HepG2 (cell line): ENCODE data around the gene IQGAP3. TPM values are rescaled to one million over a fixed set of nuclear protein-coding genes. Genes with fewer than 3 reads are reported as not detected.
A peak's percentile ranks its signal among the peaks of the same experiment; 100 is the strongest.

Source experiments
- DNMT3B ChIP-seq: conservative IDR thresholded peaks from 2 replicates; pipeline ENCODE4 v1.6.1; 2016; ENCODE audit warnings: missing biosample characterization, control low read depth
- KLF16 ChIP-seq, 2 experiments: sonication (generic) in 1 of 2; formaldehyde crosslinking in 1 of 2; IDR thresholded peaks; 2 replicates each; pipeline versions ENCODE4 v1.6.1 to v1.8.0; 2016 to 2023; ENCODE audit warnings: missing genetic modification reagents in 2 of 2, missing compliant biosample characterization in 1 of 2
- MAZ ChIP-seq, 2 experiments: sonication (generic) in 1 of 2; formaldehyde crosslinking in 1 of 2; IDR thresholded peaks; 2 replicates each; pipeline versions ENCODE4 v1.5.0 to v1.6.1; 2012 to 2020; ENCODE audit warnings: low read depth in 2 of 2, mild to moderate bottlenecking in 2 of 2, borderline replicate concordance in 1 of 2, improper control_type of control experiment in 1 of 2, low read length in 1 of 2, missing genetic modification reagents in 1 of 2, moderate library complexity in 1 of 2
- MED1 ChIP-seq: sonication (generic); formaldehyde crosslinking; IDR thresholded peaks from 2 replicates; pipeline ENCODE4 v1.4.0; 2020; ENCODE audit warnings: missing genetic modification reagents
- NR2F6 ChIP-seq, 2 experiments: IDR thresholded peaks; 2 replicates each; pipeline ENCODE4 v1.6.1; 2016; ENCODE audit warnings: antibody characterized with exemption in 1 of 2, mild to moderate bottlenecking in 1 of 2
- SALL1 ChIP-seq: sonication (generic); formaldehyde crosslinking; IDR thresholded peaks from 2 replicates; pipeline ENCODE4 v1.8.0; 2022; ENCODE audit warnings: mild to moderate bottlenecking, missing genetic modification reagents
- ZBTB20 ChIP-seq: sonication (generic); formaldehyde crosslinking; IDR thresholded peaks from 2 replicates; pipeline ENCODE4 v1.8.1; 2023; ENCODE audit warnings: missing genetic modification reagents, low read depth, mild to moderate bottlenecking, borderline replicate concordance
- ZNF30 ChIP-seq: sonication (generic); formaldehyde crosslinking; IDR thresholded peaks from 2 replicates; pipeline ENCODE4 v1.5.0; 2020; ENCODE audit warnings: mild to moderate bottlenecking, missing genetic modification reagents
- ZNF484 ChIP-seq: sonication (generic); formaldehyde crosslinking; IDR thresholded peaks from 2 replicates; pipeline ENCODE4 v1.5.1; 2020; ENCODE audit warnings: mild to moderate bottlenecking, low read depth, missing genetic modification reagents, borderline replicate concordance
- ZNF891 ChIP-seq: sonication (generic); formaldehyde crosslinking; IDR thresholded peaks from 2 replicates; pipeline ENCODE4 v1.5.0; 2020; ENCODE audit warnings: mild to moderate bottlenecking, missing genetic modification reagents
- polyA plus RNA-seq, 8 experiments: library from polyadenylated mRNA; depleted of rRNA in 3 of 8; stranded (reverse) in 7 of 8; unstranded in 1 of 8; fragments of >200 nt; fragmentation: Illumina TruSeq in 4 of 8; extraction: Trizol in 4 of 8; gene quantifications; 2 replicates each; pipeline versions ENCODE4 v1.2.1 to v1.2.3, GENCODE V29; 2011 to 2016; ENCODE audit warnings: low read depth in 4 of 8, missing spikeins in 1 of 8, mixed read lengths in 1 of 8; ENCODE audit not compliant: insufficient read depth in 1 of 8
- total RNA-seq, 5 experiments: library from RNA; depleted of rRNA; stranded (reverse); fragments of >200 nt; fragmentation: Illumina TruSeq; extraction: Trizol; gene quantifications; 2 replicates each; pipeline ENCODE4 v1.2.3, GENCODE V29; 2016; ENCODE audit warnings: low read depth in 1 of 5
- TF ChIP-seq, protein P1 (sequence below): sonication (generic); formaldehyde crosslinking; IDR thresholded peaks from 2 replicates; pipeline ENCODE4 v1.4.0; 2020; ENCODE audit warnings: missing genetic modification reagents
- TF ChIP-seq, protein P2 (sequence below): sonication (generic); formaldehyde crosslinking; IDR thresholded peaks from 2 replicates; pipeline ENCODE4 v1.4.0; 2020; ENCODE audit warnings: mild to moderate bottlenecking, missing genetic modification reagents, borderline replicate concordance
- TF ChIP-seq, protein P3 (sequence below): IDR thresholded peaks from 2 replicates; pipeline ENCODE4 v1.6.1; 2016; ENCODE audit warnings: low read depth, missing genetic modification reagents, missing compliant biosample characterization

The IQGAP3 gene
- total and polyA plus RNA-seq, 2 of the 13 experiments (the other 11 are each of a cell fraction or from before 2014, with no cell fraction given): 13.5 to 14.1 TPM

DNA sequence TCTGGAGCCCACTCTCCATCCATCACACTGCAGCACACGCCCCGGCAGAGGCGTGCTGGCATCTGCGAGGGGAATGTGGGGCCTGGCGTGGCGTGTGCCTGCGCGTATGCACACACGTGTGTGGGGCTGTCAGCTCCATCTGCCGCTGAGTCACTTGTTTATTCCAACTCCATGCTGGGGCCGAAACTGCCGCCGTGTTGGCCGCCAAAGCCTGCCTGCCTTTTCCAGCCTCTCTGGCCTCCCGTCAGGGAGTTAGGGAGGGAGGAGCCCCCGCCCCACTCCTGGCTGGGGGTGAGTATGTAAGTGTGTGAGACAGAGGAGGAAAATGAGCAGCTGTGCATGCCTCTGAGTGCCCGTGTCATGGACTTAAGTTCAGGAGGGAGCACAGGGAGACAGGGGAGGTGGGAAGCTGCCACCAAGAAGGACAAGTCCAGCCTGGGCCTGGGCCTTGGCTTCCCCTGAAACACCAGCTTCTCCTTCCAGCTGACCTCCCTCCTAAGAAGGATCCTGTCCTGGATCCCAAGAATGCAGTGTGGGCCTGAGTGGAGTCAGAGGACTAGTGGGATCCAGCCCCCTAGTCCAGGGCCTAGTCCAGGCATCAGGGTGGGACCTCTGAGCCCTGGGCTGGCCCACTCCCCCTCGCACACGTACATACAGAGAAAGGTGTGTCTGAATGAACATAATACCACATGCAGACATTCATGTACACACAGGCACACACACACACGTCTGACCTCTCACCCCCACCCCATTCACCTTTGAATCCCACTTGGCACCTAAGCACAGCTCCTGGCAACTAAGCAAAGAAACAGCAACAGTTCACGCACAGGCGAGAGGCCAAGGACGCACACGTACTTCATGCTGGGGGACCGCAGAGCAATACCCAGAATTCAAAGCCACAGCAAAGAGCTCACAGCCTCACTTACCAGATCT lies 96.5 kb downstream of the IQGAP3 start (continued):
- TF ChIP-seq MED1 (CRISPR knock-in tag): no peak
- no peak for TF ChIP-seq ZNF891 (CRISPR knock-in tag)
- no peak for TF ChIP-seq DNMT3B (CRISPR knock-in tag)
- TF ChIP-seq ZNF484 (CRISPR knock-in tag): no peak
- no peak for TF ChIP-seq KLF16 (CRISPR knock-in tag; IDR thresholded peaks at IDR 0.05)
- TF ChIP-seq, protein P1, sequence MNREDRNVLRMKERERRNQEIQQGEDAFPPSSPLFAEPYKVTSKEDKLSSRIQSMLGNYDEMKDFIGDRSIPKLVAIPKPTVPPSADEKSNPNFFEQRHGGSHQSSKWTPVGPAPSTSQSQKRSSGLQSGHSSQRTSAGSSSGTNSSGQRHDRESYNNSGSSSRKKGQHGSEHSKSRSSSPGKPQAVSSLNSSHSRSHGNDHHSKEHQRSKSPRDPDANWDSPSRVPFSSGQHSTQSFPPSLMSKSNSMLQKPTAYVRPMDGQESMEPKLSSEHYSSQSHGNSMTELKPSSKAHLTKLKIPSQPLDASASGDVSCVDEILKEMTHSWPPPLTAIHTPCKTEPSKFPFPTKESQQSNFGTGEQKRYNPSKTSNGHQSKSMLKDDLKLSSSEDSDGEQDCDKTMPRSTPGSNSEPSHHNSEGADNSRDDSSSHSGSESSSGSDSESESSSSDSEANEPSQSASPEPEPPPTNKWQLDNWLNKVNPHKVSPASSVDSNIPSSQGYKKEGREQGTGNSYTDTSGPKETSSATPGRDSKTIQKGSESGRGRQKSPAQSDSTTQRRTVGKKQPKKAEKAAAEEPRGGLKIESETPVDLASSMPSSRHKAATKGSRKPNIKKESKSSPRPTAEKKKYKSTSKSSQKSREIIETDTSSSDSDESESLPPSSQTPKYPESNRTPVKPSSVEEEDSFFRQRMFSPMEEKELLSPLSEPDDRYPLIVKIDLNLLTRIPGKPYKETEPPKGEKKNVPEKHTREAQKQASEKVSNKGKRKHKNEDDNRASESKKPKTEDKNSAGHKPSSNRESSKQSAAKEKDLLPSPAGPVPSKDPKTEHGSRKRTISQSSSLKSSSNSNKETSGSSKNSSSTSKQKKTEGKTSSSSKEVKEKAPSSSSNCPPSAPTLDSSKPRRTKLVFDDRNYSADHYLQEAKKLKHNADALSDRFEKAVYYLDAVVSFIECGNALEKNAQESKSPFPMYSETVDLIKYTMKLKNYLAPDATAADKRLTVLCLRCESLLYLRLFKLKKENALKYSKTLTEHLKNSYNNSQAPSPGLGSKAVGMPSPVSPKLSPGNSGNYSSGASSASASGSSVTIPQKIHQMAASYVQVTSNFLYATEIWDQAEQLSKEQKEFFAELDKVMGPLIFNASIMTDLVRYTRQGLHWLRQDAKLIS (CRISPR knock-in tag): no peak
- no peak for TF ChIP-seq MAZ (IDR thresholded peaks at IDR 0.05; ENCODE audit: borderline replicate concordance, low read depth, low read length)
- TF ChIP-seq MAZ (CRISPR knock-in tag; IDR thresholded peaks at IDR 0.05; ENCODE audit: low read depth): no peak
- TF ChIP-seq ZNF30 (CRISPR knock-in tag): no peak
- TF ChIP-seq SALL1 (CRISPR knock-in tag): peak; percentile 48; the same call in 1 of the 2 replicates
- TF ChIP-seq, protein P2, sequence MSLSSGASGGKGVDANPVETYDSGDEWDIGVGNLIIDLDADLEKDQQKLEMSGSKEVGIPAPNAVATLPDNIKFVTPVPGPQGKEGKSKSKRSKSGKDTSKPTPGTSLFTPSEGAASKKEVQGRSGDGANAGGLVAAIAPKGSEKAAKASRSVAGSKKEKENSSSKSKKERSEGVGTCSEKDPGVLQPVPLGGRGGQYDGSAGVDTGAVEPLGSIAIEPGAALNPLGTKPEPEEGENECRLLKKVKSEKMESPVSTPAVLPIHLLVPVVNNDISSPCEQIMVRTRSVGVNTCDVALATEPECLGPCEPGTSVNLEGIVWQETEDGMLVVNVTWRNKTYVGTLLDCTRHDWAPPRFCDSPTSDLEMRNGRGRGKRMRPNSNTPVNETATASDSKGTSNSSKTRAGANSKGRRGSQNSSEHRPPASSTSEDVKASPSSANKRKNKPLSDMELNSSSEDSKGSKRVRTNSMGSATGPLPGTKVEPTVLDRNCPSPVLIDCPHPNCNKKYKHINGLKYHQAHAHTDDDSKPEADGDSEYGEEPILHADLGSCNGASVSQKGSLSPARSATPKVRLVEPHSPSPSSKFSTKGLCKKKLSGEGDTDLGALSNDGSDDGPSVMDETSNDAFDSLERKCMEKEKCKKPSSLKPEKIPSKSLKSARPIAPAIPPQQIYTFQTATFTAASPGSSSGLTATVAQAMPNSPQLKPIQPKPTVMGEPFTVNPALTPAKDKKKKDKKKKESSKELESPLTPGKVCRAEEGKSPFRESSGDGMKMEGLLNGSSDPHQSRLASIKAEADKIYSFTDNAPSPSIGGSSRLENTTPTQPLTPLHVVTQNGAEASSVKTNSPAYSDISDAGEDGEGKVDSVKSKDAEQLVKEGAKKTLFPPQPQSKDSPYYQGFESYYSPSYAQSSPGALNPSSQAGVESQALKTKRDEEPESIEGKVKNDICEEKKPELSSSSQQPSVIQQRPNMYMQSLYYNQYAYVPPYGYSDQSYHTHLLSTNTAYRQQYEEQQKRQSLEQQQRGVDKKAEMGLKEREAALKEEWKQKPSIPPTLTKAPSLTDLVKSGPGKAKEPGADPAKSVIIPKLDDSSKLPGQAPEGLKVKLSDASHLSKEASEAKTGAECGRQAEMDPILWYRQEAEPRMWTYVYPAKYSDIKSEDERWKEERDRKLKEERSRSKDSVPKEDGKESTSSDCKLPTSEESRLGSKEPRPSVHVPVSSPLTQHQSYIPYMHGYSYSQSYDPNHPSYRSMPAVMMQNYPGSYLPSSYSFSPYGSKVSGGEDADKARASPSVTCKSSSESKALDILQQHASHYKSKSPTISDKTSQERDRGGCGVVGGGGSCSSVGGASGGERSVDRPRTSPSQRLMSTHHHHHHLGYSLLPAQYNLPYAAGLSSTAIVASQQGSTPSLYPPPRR (CRISPR knock-in tag): peak; percentile 33; the same call in 1 of the 2 replicates
- peak; percentile 65; the same call in 1 of the 2 replicates for TF ChIP-seq NR2F6 (IDR thresholded peaks at IDR 0.05)
- peak; percentile 76 for TF ChIP-seq NR2F6 (CRISPR knock-in tag; IDR thresholded peaks at IDR 0.05)
- TF ChIP-seq, protein P3, sequence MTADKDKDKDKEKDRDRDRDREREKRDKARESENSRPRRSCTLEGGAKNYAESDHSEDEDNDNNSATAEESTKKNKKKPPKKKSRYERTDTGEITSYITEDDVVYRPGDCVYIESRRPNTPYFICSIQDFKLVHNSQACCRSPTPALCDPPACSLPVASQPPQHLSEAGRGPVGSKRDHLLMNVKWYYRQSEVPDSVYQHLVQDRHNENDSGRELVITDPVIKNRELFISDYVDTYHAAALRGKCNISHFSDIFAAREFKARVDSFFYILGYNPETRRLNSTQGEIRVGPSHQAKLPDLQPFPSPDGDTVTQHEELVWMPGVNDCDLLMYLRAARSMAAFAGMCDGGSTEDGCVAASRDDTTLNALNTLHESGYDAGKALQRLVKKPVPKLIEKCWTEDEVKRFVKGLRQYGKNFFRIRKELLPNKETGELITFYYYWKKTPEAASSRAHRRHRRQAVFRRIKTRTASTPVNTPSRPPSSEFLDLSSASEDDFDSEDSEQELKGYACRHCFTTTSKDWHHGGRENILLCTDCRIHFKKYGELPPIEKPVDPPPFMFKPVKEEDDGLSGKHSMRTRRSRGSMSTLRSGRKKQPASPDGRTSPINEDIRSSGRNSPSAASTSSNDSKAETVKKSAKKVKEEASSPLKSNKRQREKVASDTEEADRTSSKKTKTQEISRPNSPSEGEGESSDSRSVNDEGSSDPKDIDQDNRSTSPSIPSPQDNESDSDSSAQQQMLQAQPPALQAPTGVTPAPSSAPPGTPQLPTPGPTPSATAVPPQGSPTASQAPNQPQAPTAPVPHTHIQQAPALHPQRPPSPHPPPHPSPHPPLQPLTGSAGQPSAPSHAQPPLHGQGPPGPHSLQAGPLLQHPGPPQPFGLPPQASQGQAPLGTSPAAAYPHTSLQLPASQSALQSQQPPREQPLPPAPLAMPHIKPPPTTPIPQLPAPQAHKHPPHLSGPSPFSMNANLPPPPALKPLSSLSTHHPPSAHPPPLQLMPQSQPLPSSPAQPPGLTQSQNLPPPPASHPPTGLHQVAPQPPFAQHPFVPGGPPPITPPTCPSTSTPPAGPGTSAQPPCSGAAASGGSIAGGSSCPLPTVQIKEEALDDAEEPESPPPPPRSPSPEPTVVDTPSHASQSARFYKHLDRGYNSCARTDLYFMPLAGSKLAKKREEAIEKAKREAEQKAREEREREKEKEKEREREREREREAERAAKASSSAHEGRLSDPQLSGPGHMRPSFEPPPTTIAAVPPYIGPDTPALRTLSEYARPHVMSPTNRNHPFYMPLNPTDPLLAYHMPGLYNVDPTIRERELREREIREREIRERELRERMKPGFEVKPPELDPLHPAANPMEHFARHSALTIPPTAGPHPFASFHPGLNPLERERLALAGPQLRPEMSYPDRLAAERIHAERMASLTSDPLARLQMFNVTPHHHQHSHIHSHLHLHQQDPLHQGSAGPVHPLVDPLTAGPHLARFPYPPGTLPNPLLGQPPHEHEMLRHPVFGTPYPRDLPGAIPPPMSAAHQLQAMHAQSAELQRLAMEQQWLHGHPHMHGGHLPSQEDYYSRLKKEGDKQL: no peak
- TF ChIP-seq ZBTB20 (CRISPR knock-in tag): no peak
